Thyroid gland (tissue), 4 donors: Measurements from ENCODE around the gene PIWIL1.

ENCODE experiments used
- CTCF ChIP-seq, 6 experiments: fragments of 200-600 bp in 3 of 6; fragments of 450-650 bp in 3 of 6; sonication (generic) in 3 of 6; IDR thresholded peaks; one replicate each; pipeline ENCODE4 v1.5.1; 2016 to 2019; ENCODE audit warnings: antibody characterized with exemption in 6 of 6, mild to moderate bottlenecking in 2 of 6, inconsistent platforms in 1 of 6, moderate library complexity in 1 of 6
- POLR2A ChIP-seq, 2 donors: fragments of 450-650 bp; IDR thresholded peaks; one replicate each; pipeline ENCODE4 v1.6.1; 2017; ENCODE audit warnings: antibody characterized with exemption in 2 of 2, mild to moderate bottlenecking in 2 of 2, moderate library complexity in 1 of 2

DNA sequence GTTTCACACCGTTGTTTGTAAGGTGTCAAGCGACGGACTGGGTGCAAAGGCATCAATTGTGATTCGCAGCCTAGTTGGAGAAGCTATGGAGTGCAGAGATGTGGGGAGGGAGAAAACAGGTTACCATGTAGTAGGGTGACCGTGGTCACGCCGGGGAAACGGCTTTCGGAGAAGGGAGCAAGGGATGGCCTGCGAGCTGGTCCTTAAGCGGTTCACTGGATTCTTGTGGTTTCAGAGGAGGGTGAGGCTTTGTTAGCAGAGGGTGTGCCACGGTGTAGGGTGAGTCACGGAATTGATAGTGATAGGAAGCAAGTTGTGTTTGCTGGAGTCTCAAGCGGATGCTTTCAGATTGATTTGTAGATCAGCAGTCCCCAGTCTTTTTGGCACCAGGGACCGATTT lies 2.3 kb downstream of the PIWIL1 start:
- TF ChIP-seq POLR2A (IDR thresholded peaks at IDR 0.05) (no peak), CTCF (IDR thresholded peaks at IDR 0.05) (no peak)
